Measurements from ENCODE around the gene FAM24B.

FAM24B gene

DNA sequence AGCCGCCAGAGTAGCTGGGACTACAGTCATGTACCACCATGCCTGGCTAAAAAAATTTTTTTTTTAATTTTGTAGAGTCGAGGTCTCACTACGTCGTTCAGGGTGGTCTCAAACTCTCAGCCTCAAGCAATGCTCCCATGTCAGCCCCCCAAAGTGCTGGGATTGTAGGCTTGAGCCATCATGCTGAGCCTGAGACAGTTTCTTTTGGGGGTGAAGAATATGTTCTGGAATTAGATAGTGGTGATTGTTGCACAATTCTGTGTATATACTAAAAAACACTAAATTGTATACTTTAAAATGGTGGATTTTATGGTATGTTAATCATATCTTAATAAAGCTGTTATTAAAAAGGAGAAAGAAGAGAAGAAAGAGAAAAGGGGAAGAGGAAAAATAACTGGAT lies 35.2 kb downstream of the FAM24B start:
- in situ Hi-C loops (cut with HindIII; ENCODE audit: low pct_ligation_motif_present, low sequenced_read_pairs) = no loop called here
- no peaks in the 10 kb centered on the region for H3K36me3 ChIP-seq (replicated peaks)

DNA sequence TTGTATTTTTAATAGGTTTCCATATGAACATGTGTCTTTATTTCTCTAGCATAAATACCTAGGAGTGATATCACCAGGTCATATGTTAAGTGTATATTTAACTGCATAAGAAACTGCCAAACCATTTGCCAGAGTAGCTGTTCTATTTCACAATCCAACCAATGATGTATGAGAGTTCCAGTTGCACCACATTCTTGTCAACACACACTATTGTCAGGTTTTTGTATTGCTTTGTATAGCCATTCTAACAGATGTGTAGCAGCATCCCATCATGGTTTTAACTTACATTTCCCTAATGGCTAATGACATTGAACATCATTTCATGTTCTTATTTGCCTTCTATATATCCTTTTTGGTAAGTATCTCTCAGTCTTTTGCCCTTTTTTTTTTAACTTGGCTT lies 37.8 kb downstream of the FAM24B start:
- no peaks in the 10 kb centered on the region for H3K27me3 ChIP-seq (replicated peaks)
- no peak overlapping the region for H3K4me3 ChIP-seq (ENCODE audit: low read depth, low read length)
- in situ Hi-C loops (cut with HindIII; ENCODE audit: low pct_ligation_motif_present, low sequenced_read_pairs) = no loop called here
- no peaks in the 10 kb centered on the region for H3K36me3 ChIP-seq (replicated peaks)
- DNase-seq = no peak
- TF ChIP-seq, protein P1, sequence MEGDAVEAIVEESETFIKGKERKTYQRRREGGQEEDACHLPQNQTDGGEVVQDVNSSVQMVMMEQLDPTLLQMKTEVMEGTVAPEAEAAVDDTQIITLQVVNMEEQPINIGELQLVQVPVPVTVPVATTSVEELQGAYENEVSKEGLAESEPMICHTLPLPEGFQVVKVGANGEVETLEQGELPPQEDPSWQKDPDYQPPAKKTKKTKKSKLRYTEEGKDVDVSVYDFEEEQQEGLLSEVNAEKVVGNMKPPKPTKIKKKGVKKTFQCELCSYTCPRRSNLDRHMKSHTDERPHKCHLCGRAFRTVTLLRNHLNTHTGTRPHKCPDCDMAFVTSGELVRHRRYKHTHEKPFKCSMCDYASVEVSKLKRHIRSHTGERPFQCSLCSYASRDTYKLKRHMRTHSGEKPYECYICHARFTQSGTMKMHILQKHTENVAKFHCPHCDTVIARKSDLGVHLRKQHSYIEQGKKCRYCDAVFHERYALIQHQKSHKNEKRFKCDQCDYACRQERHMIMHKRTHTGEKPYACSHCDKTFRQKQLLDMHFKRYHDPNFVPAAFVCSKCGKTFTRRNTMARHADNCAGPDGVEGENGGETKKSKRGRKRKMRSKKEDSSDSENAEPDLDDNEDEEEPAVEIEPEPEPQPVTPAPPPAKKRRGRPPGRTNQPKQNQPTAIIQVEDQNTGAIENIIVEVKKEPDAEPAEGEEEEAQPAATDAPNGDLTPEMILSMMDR (IDR thresholded peaks at IDR 0.05; ENCODE audit: low read depth, low read length, missing control alignments) = no peak
- H3K27ac ChIP-seq = no peak overlapping the region

More for the DNA sequence above, 35.2 kb downstream of the FAM24B start:
- no peak overlapping the region for H3K4me3 ChIP-seq (ENCODE audit: low read depth, low read length)
- DNase-seq = no peak
- no peaks in the 10 kb centered on the region for H3K27me3 ChIP-seq (replicated peaks)
- H3K27ac ChIP-seq = no peak overlapping the region
- TF ChIP-seq, protein P1 (IDR thresholded peaks at IDR 0.05; ENCODE audit: low read depth, low read length, missing control alignments) = no peak

DNA sequence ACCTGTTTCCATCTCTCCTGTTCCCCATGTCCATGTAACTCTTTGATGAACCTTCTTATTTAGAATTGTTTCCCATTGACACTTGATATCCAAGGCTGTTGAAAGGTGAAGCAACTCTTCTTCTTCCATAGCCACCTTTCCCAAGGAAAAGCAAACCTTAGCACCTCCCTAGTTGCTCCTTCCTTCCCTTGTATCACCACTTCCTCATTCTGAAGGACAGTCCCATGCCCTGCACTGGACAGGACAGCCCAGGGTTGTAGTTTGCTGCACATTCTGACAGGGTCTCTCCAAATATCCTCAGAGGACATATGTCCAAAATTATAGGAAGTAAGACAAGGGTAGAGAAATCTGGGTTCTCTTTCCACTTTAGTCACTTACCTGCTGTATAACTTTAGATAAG lies 39.9 kb downstream of the FAM24B start:
- Histone ChIP-seq H3K27me3 (replicated peaks) (no peaks in the 10 kb centered on the region), H3K27ac (no peak overlapping the region), H3K36me3 (replicated peaks) (no peaks in the 10 kb centered on the region), H3K4me3 (ENCODE audit: low read depth, low read length) (no peak overlapping the region)
- no peak for DNase-seq
- in situ Hi-C loops (cut with HindIII; ENCODE audit: low pct_ligation_motif_present, low sequenced_read_pairs) = no loop called here
- TF ChIP-seq, protein P1 (IDR thresholded peaks at IDR 0.05; ENCODE audit: low read depth, low read length, missing control alignments) = no peak

DNA sequence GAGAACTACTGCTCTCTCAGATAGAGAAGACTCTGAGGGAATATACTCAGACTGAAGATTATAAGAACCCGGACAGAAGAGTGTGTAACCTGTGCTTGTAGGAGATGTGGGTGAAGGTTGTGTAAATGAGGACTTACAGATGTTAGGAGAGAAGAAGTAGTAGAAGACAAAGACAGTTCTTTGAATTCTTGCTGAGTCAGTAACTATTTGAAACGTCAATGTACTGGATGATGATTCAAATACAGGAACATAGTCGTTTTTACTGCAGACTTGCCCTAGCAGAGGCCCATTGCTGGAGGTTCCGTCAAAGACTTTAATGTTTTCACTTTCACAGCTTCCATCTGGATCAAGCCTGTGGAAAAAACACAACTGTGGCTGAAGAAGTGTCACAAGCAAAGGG lies 40.5 kb downstream of the FAM24B start:
- Histone ChIP-seq H3K4me3 (ENCODE audit: low read depth, low read length) (no peak overlapping the region), H3K27me3 (replicated peaks) (no peaks in the 10 kb centered on the region), H3K27ac (no peak overlapping the region), H3K36me3 (replicated peaks) (no peaks in the 10 kb centered on the region)
- TF ChIP-seq, protein P1 (IDR thresholded peaks at IDR 0.05; ENCODE audit: low read depth, low read length, missing control alignments) = no peak
- DNase-seq = no peak
- in situ Hi-C loops (cut with HindIII; ENCODE audit: low pct_ligation_motif_present, low sequenced_read_pairs) = no loop called here

DNA sequence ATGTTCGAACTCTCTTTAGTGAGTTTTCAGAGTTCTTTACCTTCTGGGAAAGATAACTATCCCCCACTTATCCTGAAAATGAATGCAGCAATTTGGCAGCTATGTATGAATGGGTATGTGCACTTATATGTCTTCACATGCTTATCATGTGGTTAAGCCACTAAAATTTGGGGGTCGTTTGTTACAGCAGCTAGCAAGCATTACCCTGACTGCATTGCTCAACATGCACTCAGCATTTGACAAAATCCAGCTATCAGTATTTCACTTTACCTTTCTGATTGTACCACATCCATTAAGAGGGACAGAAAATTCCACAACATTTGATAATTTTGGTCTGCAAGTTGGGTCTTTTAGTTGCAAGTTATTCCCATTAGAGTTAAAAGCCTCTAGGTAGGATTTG lies 43.5 kb downstream of the FAM24B start:
- in situ Hi-C loops (cut with HindIII; ENCODE audit: low pct_ligation_motif_present, low sequenced_read_pairs) = no loop called here
- H3K4me3 ChIP-seq (ENCODE audit: low read depth, low read length) = no peak overlapping the region
- H3K36me3 ChIP-seq (replicated peaks) = no peaks in the 10 kb centered on the region
- TF ChIP-seq, protein P1 (IDR thresholded peaks at IDR 0.05; ENCODE audit: low read depth, low read length, missing control alignments) = no peak
- no peak overlapping the region for H3K27ac ChIP-seq
- no peak for DNase-seq
- H3K27me3 ChIP-seq (replicated peaks) = no peaks in the 10 kb centered on the region

DNA sequence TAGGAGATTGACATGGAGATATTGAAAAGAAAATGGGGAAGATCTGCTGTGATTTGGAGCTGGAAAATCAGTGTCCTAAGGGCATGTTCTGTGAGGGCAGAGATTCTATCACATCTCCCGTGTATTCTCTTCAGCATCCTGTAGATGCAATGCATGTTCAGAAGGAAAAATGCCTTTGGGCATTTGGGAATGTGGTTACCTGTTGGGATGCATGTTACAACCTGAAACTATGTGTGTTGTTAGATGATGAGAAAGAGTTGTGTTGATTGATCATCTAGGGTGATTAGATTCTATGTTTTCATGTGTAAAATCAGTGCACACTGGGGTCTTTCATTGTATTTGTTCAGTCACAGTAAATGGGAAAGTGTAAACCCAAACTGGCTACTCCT lies 48.4 kb downstream of the FAM24B start:
- Histone ChIP-seq H3K36me3 (replicated peaks) (no peaks in the 10 kb centered on the region), H3K27me3 (replicated peaks) (no peaks in the 10 kb centered on the region), H3K4me3 (ENCODE audit: low read depth, low read length) (no peak overlapping the region), H3K27ac (no peak overlapping the region)
- in situ Hi-C loops (cut with HindIII; ENCODE audit: low pct_ligation_motif_present, low sequenced_read_pairs) = no loop called here
- no peak for DNase-seq
- TF ChIP-seq, protein P1 (IDR thresholded peaks at IDR 0.05; ENCODE audit: low read depth, low read length, missing control alignments) = no peak
